NB4 (cell line): Measurements from ENCODE around the gene KCNJ8.

Experiments used
- DNase-seq: peaks from one replicate; pipeline ENCODE4 v3.0.0; 2010; ENCODE audit warnings: low read depth
- H3K4me3 ChIP-seq: one replicate; pipeline ENCODE4 v1.5.1; 2011; ENCODE audit warnings: mild to moderate bottlenecking, low read depth, low read length, moderate library complexity
- MYC ChIP-seq: IDR thresholded peaks from 2 replicates; pipeline ENCODE4 v1.6.1; 2011; ENCODE audit warnings: low read depth, low read length
- POLR2A ChIP-seq: IDR thresholded peaks from 2 replicates; pipeline ENCODE4 v1.6.1; 2011; ENCODE audit warnings: mild to moderate bottlenecking; ENCODE audit not compliant: insufficient read length; ENCODE audit errors: extremely low read depth
- TF ChIP-seq, protein P1 (sequence below): IDR thresholded peaks from one replicate; pipeline ENCODE4 v1.5.1; 2012; ENCODE audit warnings: low read depth, low read length
- TF ChIP-seq, protein P2 (sequence below): IDR thresholded peaks from 2 replicates; pipeline ENCODE4 v1.6.1; 2011; ENCODE audit warnings: low read depth, low read length

KCNJ8 gene

GRCh38 chr12:21773806-21774205, 700 bp downstream of the KCNJ8 start:
- no peak overlapping the region for H3K4me3 ChIP-seq

GRCh38 chr12:21773263-21773741, 1.2 kb downstream of the KCNJ8 start:
- TF ChIP-seq, protein P1, sequence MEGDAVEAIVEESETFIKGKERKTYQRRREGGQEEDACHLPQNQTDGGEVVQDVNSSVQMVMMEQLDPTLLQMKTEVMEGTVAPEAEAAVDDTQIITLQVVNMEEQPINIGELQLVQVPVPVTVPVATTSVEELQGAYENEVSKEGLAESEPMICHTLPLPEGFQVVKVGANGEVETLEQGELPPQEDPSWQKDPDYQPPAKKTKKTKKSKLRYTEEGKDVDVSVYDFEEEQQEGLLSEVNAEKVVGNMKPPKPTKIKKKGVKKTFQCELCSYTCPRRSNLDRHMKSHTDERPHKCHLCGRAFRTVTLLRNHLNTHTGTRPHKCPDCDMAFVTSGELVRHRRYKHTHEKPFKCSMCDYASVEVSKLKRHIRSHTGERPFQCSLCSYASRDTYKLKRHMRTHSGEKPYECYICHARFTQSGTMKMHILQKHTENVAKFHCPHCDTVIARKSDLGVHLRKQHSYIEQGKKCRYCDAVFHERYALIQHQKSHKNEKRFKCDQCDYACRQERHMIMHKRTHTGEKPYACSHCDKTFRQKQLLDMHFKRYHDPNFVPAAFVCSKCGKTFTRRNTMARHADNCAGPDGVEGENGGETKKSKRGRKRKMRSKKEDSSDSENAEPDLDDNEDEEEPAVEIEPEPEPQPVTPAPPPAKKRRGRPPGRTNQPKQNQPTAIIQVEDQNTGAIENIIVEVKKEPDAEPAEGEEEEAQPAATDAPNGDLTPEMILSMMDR: peak; percentile 54
- TF ChIP-seq MYC: no peak; the same call in 1 of the 2 replicates
- peak; percentile 44 for DNase-seq
- H3K4me3 ChIP-seq: no peak overlapping the region

More at GRCh38 chr12:21773806-21774205, 700 bp downstream of the KCNJ8 start:
- TF ChIP-seq POLR2A (no peak), MYC (no peak)
- TF ChIP-seq, protein P1: no peak
- TF ChIP-seq, protein P2, sequence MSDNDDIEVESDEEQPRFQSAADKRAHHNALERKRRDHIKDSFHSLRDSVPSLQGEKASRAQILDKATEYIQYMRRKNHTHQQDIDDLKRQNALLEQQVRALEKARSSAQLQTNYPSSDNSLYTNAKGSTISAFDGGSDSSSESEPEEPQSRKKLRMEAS: no peak
- DNase-seq: no peak

DNA sequence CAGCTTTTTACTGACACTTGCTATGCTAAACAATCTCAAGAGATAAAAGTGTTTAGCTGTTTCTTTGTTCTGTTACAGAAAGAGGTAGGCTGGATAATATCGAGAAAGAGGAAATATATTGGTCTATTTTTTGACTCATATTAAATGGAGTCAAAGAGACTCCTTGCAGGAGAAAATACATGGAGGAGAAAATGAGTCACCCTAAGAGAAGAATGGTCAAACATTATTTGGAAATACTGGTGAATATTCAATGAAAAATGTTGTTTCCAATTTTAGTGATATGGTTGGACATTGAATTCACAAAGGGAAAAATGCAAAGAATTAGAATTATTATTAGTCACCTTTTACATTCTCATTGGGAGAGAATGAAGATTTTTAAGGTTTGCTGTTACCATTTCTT, 3.2 kb downstream of the KCNJ8 start:
- TF ChIP-seq, protein P1: no peak
- TF ChIP-seq MYC: no peak
- TF ChIP-seq POLR2A: no peak
- TF ChIP-seq, protein P2: no peak
- no peak for DNase-seq
- no peak overlapping the region for H3K4me3 ChIP-seq

DNA sequence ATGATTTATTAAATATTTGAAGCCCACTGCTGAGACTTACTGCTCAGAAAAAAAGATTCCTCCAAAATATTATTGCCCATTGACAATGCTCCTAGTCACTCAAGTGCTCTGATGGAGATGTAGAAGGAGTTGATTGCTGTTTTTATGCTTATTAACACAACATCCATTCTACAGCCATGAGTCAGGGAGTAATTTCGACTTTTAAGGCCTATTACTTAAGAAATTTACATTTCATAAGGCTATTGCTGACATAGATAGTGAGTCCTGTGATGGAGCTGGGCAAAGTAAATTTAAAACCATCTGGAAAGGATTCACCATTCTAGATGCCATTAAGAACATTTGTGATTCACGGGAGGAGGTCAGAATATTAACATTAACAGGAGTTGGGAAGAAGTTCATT, 5.2 kb downstream of the KCNJ8 start:
- no peak overlapping the region for H3K4me3 ChIP-seq
- no peak for TF ChIP-seq MYC
- TF ChIP-seq, protein P1: no peak
- TF ChIP-seq, protein P2: no peak
- TF ChIP-seq POLR2A: no peak
- DNase-seq: no peak

DNA sequence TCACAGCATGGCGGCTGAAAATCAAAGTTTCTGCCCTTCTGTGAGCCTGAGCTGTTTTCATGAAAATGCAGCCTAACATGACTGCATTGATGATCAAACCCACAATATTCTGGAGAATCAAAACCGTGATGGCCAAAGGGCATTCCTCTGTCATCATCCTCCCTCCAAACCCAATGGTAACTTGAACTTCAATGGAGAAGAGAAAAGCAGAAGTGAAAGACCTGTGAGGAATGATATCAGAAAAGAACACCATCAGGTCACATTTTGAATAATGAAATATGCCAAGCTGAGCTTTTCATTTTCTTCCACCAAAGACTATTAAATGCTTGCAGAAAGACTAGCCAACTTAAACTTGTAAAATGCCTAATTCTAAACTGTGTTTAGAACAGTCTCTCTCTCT, 8.1 kb downstream of the KCNJ8 start:
- DNase-seq: no peak
- TF ChIP-seq MYC (no peak), POLR2A (no peak)
- TF ChIP-seq, protein P1: no peak
- TF ChIP-seq, protein P2: no peak
- no peak overlapping the region for H3K4me3 ChIP-seq

- no peak overlapping the region for H3K4me3 ChIP-seq
- TF ChIP-seq MYC: no peak
- no peak for TF ChIP-seq POLR2A
- TF ChIP-seq, protein P1: no peak
- TF ChIP-seq, protein P2: no peak
- no peak for DNase-seq
Measured at GRCh38 chr12:21764950-21765349, 9.6 kb downstream of the KCNJ8 start.
